MG63 (cell line): ENCODE results near the gene GNGT1. TPM values are rescaled to one million over a fixed set of nuclear protein-coding genes. Genes with fewer than 3 reads are reported as not detected.
A peak's percentile ranks its signal among the peaks of the same experiment; 100 is the strongest.

Source experiments
- DNase-seq: peaks from one replicate; pipeline ENCODE4 v3.0.0-alpha.2; 2020
- H3K27me3 ChIP-seq: fragments of 250-450 bp; sonication (Bioruptor Pico); 2 replicates; pipeline ENCODE4 v1.5.1; 2020; ENCODE audit warnings: mild to moderate bottlenecking, moderate library complexity
- H3K36me3 ChIP-seq: fragments of 250-450 bp; sonication (Bioruptor Pico); 2 replicates; pipeline ENCODE4 v1.5.1; 2020; ENCODE audit warnings: mild to moderate bottlenecking, moderate library complexity
- H3K4me3 ChIP-seq: fragments of 250-450 bp; sonication (Bioruptor Pico); 2 replicates; pipeline ENCODE4 v1.5.1; 2020; ENCODE audit warnings: mild to moderate bottlenecking, moderate library complexity
- H3K9me3 ChIP-seq: fragments of 250-450 bp; sonication (Bioruptor Pico); 2 replicates; pipeline ENCODE4 v1.5.1; 2020; ENCODE audit warnings: mild to moderate bottlenecking, moderate library complexity
- total RNA-seq: library from RNA; depleted of rRNA; stranded (reverse); fragments of >200 nt; shearing (Covaris generic); gene quantifications from 2 replicates; pipeline ENCODE4 v1.2.3, GENCODE V29; 2014; ENCODE audit warnings: low replicate concordance; rRNA removed

GNGT1 gene
- not detected in 2 replicates for total RNA-seq

- Histone ChIP-seq H3K9me3 (no peaks in the 10 kb centered on the region), H3K27me3 (no peaks in the 10 kb centered on the region), H3K4me3 (no peak within 1 kb of the TSS), H3K36me3 (no peaks in the 10 kb centered on the region)
- DNase-seq = no peak
Observed at GRCh38 chr7:93906267-93906666, at the start of gene GNGT1. GNGT1 (plus strand) TSS chr7:93906567; CDS start chr7:93906747, 180 bp downstream.

GRCh38 chr7:93858857-93859256, 47.5 kb upstream of the GNGT1 start:
- no peak for DNase-seq
- H3K27me3 ChIP-seq = no peaks in the 10 kb centered on the region
- H3K4me3 ChIP-seq = no peak overlapping the region
- no peaks in the 10 kb centered on the region for H3K9me3 ChIP-seq
- H3K36me3 ChIP-seq = no peaks in the 10 kb centered on the region

GRCh38 chr7:93860261-93860660, 46.1 kb upstream of the GNGT1 start:
- H3K27me3 ChIP-seq = no peaks in the 10 kb centered on the region
- no peak overlapping the region for H3K4me3 ChIP-seq
- DNase-seq = no peak
- no peaks in the 10 kb centered on the region for H3K36me3 ChIP-seq
- no peaks in the 10 kb centered on the region for H3K9me3 ChIP-seq

- no peak for DNase-seq
- no peaks in the 10 kb centered on the region for H3K36me3 ChIP-seq
- H3K4me3 ChIP-seq = no peak overlapping the region
- H3K27me3 ChIP-seq = no peaks in the 10 kb centered on the region
- no peaks in the 10 kb centered on the region for H3K9me3 ChIP-seq
Observed at GRCh38 chr7:93861325-93861949, 44.9 kb upstream of the GNGT1 start.

- H3K4me3 ChIP-seq = no peak overlapping the region
- no peaks in the 10 kb centered on the region for H3K27me3 ChIP-seq
- H3K36me3 ChIP-seq = no peaks in the 10 kb centered on the region
- H3K9me3 ChIP-seq = no peaks in the 10 kb centered on the region
- DNase-seq = no peak
Observed at GRCh38 chr7:93862651-93863050, 43.7 kb upstream of the GNGT1 start.

GRCh38 chr7:93866886-93867285, 39.5 kb upstream of the GNGT1 start:
- H3K9me3 ChIP-seq = no peaks in the 10 kb centered on the region
- H3K36me3 ChIP-seq = no peaks in the 10 kb centered on the region
- no peak overlapping the region for H3K4me3 ChIP-seq
- H3K27me3 ChIP-seq = no peaks in the 10 kb centered on the region
- DNase-seq = no peak

- Histone ChIP-seq H3K36me3 (no peaks in the 10 kb centered on the region), H3K9me3 (no peaks in the 10 kb centered on the region), H3K27me3 (no peaks in the 10 kb centered on the region), H3K4me3 (no peak overlapping the region)
- DNase-seq = no peak
Observed at GRCh38 chr7:93873998-93874574, 32.3 kb upstream of the GNGT1 start.

- no peaks in the 10 kb centered on the region for H3K27me3 ChIP-seq
- DNase-seq = no peak
- no peaks in the 10 kb centered on the region for H3K36me3 ChIP-seq
- no peak overlapping the region for H3K4me3 ChIP-seq
- no peaks in the 10 kb centered on the region for H3K9me3 ChIP-seq
Observed at GRCh38 chr7:93877742-93878141, 28.6 kb upstream of the GNGT1 start.

- Histone ChIP-seq H3K36me3 (no peaks in the 10 kb centered on the region), H3K9me3 (no peaks in the 10 kb centered on the region), H3K4me3 (no peak overlapping the region), H3K27me3 (no peaks in the 10 kb centered on the region)
- no peak for DNase-seq
Observed at GRCh38 chr7:93879356-93879755, 27.0 kb upstream of the GNGT1 start.

GRCh38 chr7:93882468-93882867, 23.9 kb upstream of the GNGT1 start:
- H3K4me3 ChIP-seq = no peak overlapping the region
- no peaks in the 10 kb centered on the region for H3K27me3 ChIP-seq
- DNase-seq = no peak
- no peaks in the 10 kb centered on the region for H3K9me3 ChIP-seq
- H3K36me3 ChIP-seq = no peaks in the 10 kb centered on the region

- no peaks in the 10 kb centered on the region for H3K36me3 ChIP-seq
- no peaks in the 10 kb centered on the region for H3K9me3 ChIP-seq
- no peak overlapping the region for H3K4me3 ChIP-seq
- DNase-seq = no peak
- H3K27me3 ChIP-seq = no peaks in the 10 kb centered on the region
Observed at GRCh38 chr7:93883078-93883916, 23.1 kb upstream of the GNGT1 start.

- Histone ChIP-seq H3K36me3 (no peaks in the 10 kb centered on the region), H3K4me3 (no peak overlapping the region), H3K27me3 (no peaks in the 10 kb centered on the region), H3K9me3 (no peaks in the 10 kb centered on the region)
- DNase-seq = no peak
Observed at GRCh38 chr7:93883917-93884345, 22.4 kb upstream of the GNGT1 start.

- Histone ChIP-seq H3K36me3 (no peaks in the 10 kb centered on the region), H3K9me3 (no peaks in the 10 kb centered on the region), H3K27me3 (no peaks in the 10 kb centered on the region), H3K4me3 (no peak overlapping the region)
- no peak for DNase-seq
Observed at GRCh38 chr7:93884541-93884940, 21.8 kb upstream of the GNGT1 start.

GRCh38 chr7:93889261-93889660, 17.1 kb upstream of the GNGT1 start:
- no peaks in the 10 kb centered on the region for H3K27me3 ChIP-seq
- no peaks in the 10 kb centered on the region for H3K9me3 ChIP-seq
- no peak for DNase-seq
- H3K36me3 ChIP-seq = no peaks in the 10 kb centered on the region
- no peak overlapping the region for H3K4me3 ChIP-seq

- Histone ChIP-seq H3K36me3 (no peaks in the 10 kb centered on the region), H3K4me3 (peak overlapping the region; percentile 46), H3K27me3 (no peaks in the 10 kb centered on the region), H3K9me3 (no peaks in the 10 kb centered on the region)
- no peak for DNase-seq
Observed at GRCh38 chr7:93890041-93890463, 16.3 kb upstream of the GNGT1 start.

GRCh38 chr7:93890464-93891068, 15.8 kb upstream of the GNGT1 start, which contains the start of gene TFPI2:
TFPI2 (minus strand) TSS chr7:93890753; CDS start chr7:93890678, 75 bp downstream.
- DNase-seq = peak; percentile 60
- Histone ChIP-seq H3K27me3 (no peaks in the 10 kb centered on the region), H3K4me3 (peak within 1 kb of the TSS; percentile 46), H3K36me3 (no peaks in the 10 kb centered on the region), H3K9me3 (no peaks in the 10 kb centered on the region)

GRCh38 chr7:93894426-93894825, 11.9 kb upstream of the GNGT1 start:
- DNase-seq = no peak
- Histone ChIP-seq H3K4me3 (no peak overlapping the region), H3K27me3 (no peaks in the 10 kb centered on the region), H3K36me3 (no peaks in the 10 kb centered on the region), H3K9me3 (no peaks in the 10 kb centered on the region)
